ENCODE measurements around the gene C1QTNF8. TPM values are rescaled to one million over a fixed set of nuclear protein-coding genes. Genes with fewer than 3 reads are reported as not detected.

The C1QTNF8 gene
- total RNA-seq, 4 donors from 2014 or later: not detected

- TF ChIP-seq EP300 (IDR thresholded peaks at IDR 0.05; ENCODE audit: low read depth) (no peak), POLR2AphosphoS5 (IDR thresholded peaks at IDR 0.05) (no peak), POLR2A (IDR thresholded peaks at IDR 0.05) (no peak), CTCF (IDR thresholded peaks at IDR 0.05) (no peak)
- H3K27me3 ChIP-seq: peaks cover 60% of the 10 kb centered on the region
- WGBS, 2 donors (ENCODE audit: low coverage in 1 of 2): 65% methylated on average over 25 of the region's 43 CpGs; no CpG with 5 or more reads in 1 of the 2 donors
- no peak overlapping the region for H3K4me3 ChIP-seq
- no peaks in the 10 kb centered on the region for H3K9me3 ChIP-seq
- no peak for DNase-seq
- H3K36me3 ChIP-seq: no peaks in the 10 kb centered on the region
- in situ Hi-C loops (cut with MboI; ENCODE audit: low pct_ligation_motif_present in 1 of 4, low pct_unique_long_range_greater_than_20kb in 1 of 4, low sequenced_read_pairs in 3 of 4): no loop called here
- intact Hi-C loops (cut with DNase I; ENCODE audit: low total_unique reads): no loop called here
- peaks cover 0 to 3% (median 0%) of the 10 kb centered on the region in 4 donors for H3K4me1 ChIP-seq
- H3K27ac ChIP-seq: no peak overlapping the region
Measured at GRCh38 chr16:1044460-1045309, 51.4 kb downstream of the C1QTNF8 start.

GRCh38 chr16:1043881-1044451, 52.1 kb downstream of the C1QTNF8 start:
- intact Hi-C loops (cut with DNase I; ENCODE audit: low total_unique reads): no loop called here

GRCh38 chr16:1042866-1043265, 53.2 kb downstream of the C1QTNF8 start:
- TF ChIP-seq EP300 (IDR thresholded peaks at IDR 0.05; ENCODE audit: low read depth): no peak
- TF ChIP-seq POLR2AphosphoS5 (IDR thresholded peaks at IDR 0.05): no peak
- no peak for TF ChIP-seq POLR2A (IDR thresholded peaks at IDR 0.05)
- no peak for TF ChIP-seq CTCF (IDR thresholded peaks at IDR 0.05)
- WGBS, 2 donors (ENCODE audit: low coverage in 1 of 2): 29% methylated on average over 11 of the region's 19 CpGs; no CpG with 5 or more reads in 1 of the 2 donors
- no peak for DNase-seq
- Histone ChIP-seq H3K27ac (no peak overlapping the region), H3K9me3 (no peaks in the 10 kb centered on the region), H3K4me3 (no peak overlapping the region), H3K4me1 (no peaks in the 10 kb centered on the region), H3K36me3 (no peaks in the 10 kb centered on the region), H3K27me3 (peaks cover 56% of the 10 kb centered on the region)
- intact Hi-C loops (cut with DNase I; ENCODE audit: low total_unique reads) (no loop called here), in situ Hi-C loops (cut with MboI; ENCODE audit: low pct_ligation_motif_present in 1 of 4, low pct_unique_long_range_greater_than_20kb in 1 of 4, low sequenced_read_pairs in 3 of 4) (no loop called here)

More at GRCh38 chr16:1043881-1044451, 52.1 kb downstream of the C1QTNF8 start:
- Histone ChIP-seq H3K27ac (no peak overlapping the region), H3K36me3 (no peaks in the 10 kb centered on the region), H3K4me1 (peaks cover 0 to 3% (median 0%) of the 10 kb centered on the region in 4 donors), H3K9me3 (no peaks in the 10 kb centered on the region), H3K27me3 (peaks cover 57% of the 10 kb centered on the region), H3K4me3 (no peak overlapping the region)
- no peak for DNase-seq
- WGBS, 2 donors (ENCODE audit: low coverage in 1 of 2): 61 to 62% methylated on average over 5 to 22 of the region's 40 CpGs
- in situ Hi-C loops (cut with MboI; ENCODE audit: low pct_ligation_motif_present in 1 of 4, low pct_unique_long_range_greater_than_20kb in 1 of 4, low sequenced_read_pairs in 3 of 4): no loop called here
- TF ChIP-seq EP300 (IDR thresholded peaks at IDR 0.05; ENCODE audit: low read depth) (no peak), POLR2A (IDR thresholded peaks at IDR 0.05) (no peak), POLR2AphosphoS5 (IDR thresholded peaks at IDR 0.05) (no peak), CTCF (IDR thresholded peaks at IDR 0.05) (no peak)

GRCh38 chr16:1042049-1042744, 53.8 kb downstream of the C1QTNF8 start:
- in situ Hi-C loops (cut with MboI; ENCODE audit: low pct_ligation_motif_present in 1 of 4, low pct_unique_long_range_greater_than_20kb in 1 of 4, low sequenced_read_pairs in 3 of 4): no loop called here
- peaks cover 50% of the 10 kb centered on the region for H3K27me3 ChIP-seq
- no peak overlapping the region for H3K27ac ChIP-seq

More at GRCh38 chr16:1042049-1042744, 53.8 kb downstream of the C1QTNF8 start:
- TF ChIP-seq POLR2AphosphoS5 (IDR thresholded peaks at IDR 0.05): no peak
- TF ChIP-seq POLR2A (IDR thresholded peaks at IDR 0.05): no peak
- no peak for TF ChIP-seq CTCF (IDR thresholded peaks at IDR 0.05)
- no peak for TF ChIP-seq EP300 (IDR thresholded peaks at IDR 0.05; ENCODE audit: low read depth)
- Histone ChIP-seq H3K4me1 (no peaks in the 10 kb centered on the region), H3K4me3 (no peak overlapping the region), H3K9me3 (no peaks in the 10 kb centered on the region), H3K36me3 (no peaks in the 10 kb centered on the region)
- intact Hi-C loops (cut with DNase I; ENCODE audit: low total_unique reads): no loop called here
- no peak for DNase-seq
- 83% methylated on average over 15 of the region's 15 CpGs; no CpG with 5 or more reads in 1 of the 2 donors for WGBS, 2 donors (ENCODE audit: low coverage in 1 of 2)
